ENCODE results near the gene MAP2K4.

MAP2K4 gene

DNA sequence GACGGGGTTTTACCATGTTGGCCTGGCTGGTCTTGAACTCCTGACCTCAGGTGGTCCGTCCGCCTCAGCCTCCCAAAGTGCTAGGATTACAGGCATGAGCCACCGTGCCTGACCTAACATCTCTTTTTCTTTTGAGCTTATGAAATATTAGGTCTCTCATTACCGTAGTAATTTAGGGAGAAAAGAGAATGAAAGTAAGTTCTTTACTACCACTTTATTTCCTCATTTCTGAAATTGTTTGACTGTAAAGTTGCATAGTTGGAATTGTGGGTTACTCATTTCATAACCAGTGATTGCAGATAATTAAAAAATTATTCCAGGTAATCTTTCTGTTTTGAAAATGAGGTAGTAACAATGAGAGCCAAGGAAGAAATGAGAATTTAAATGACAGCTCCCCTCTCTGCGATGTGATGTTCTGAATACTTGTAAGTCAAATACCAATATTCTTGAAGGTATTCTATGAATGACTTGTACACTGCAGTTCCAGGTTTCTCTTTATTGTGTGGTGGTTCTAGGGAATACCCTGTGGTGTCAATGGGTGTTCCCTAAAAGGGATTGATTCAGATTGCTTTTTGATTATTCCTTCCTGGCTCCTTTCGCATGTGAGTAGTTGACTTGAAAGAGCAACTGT lies 28.3 kb downstream of the MAP2K4 start:
- H3K4me3 ChIP-seq (replicated peaks; ENCODE audit: low read depth, low read length) = no peak overlapping the region
- DNase-seq (ENCODE audit: extremely low read depth, low read depth) = no peak
- TF ChIP-seq, protein P1, sequence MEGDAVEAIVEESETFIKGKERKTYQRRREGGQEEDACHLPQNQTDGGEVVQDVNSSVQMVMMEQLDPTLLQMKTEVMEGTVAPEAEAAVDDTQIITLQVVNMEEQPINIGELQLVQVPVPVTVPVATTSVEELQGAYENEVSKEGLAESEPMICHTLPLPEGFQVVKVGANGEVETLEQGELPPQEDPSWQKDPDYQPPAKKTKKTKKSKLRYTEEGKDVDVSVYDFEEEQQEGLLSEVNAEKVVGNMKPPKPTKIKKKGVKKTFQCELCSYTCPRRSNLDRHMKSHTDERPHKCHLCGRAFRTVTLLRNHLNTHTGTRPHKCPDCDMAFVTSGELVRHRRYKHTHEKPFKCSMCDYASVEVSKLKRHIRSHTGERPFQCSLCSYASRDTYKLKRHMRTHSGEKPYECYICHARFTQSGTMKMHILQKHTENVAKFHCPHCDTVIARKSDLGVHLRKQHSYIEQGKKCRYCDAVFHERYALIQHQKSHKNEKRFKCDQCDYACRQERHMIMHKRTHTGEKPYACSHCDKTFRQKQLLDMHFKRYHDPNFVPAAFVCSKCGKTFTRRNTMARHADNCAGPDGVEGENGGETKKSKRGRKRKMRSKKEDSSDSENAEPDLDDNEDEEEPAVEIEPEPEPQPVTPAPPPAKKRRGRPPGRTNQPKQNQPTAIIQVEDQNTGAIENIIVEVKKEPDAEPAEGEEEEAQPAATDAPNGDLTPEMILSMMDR (IDR thresholded peaks at IDR 0.05; ENCODE audit: low read depth, low read length, missing control alignments) = no peak

DNA sequence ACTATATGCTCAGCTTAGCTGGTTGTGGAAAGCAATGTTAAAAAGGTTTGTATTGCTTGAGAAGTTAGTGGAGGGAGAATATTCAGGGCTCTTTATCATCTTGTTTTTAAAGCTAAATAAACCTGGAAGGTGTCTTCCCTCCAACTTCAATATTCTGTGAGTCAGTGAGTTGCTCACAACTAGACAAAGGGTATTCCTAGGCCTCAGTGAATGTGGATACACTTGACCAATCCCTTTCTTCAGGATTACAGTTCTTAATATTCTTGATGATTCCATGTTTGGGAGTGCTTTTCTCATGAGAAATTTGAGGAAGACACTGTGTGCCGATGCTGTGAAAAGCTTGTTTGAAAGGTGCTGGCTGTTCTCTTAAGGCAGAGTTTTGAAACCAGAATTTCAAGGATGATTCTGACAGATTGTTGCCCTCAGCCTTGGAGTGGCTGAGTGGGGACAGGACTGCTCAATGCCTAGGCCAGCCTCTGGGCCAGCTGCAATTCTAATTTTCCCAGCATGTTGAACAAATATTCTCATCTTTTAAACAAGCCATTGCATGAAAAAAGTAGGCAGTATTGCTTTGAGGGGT lies 30.1 kb downstream of the MAP2K4 start:
- TF ChIP-seq, protein P1 (IDR thresholded peaks at IDR 0.05; ENCODE audit: low read depth, low read length, missing control alignments) = no peak
- no peak overlapping the region for H3K4me3 ChIP-seq (replicated peaks; ENCODE audit: low read depth, low read length)

DNA sequence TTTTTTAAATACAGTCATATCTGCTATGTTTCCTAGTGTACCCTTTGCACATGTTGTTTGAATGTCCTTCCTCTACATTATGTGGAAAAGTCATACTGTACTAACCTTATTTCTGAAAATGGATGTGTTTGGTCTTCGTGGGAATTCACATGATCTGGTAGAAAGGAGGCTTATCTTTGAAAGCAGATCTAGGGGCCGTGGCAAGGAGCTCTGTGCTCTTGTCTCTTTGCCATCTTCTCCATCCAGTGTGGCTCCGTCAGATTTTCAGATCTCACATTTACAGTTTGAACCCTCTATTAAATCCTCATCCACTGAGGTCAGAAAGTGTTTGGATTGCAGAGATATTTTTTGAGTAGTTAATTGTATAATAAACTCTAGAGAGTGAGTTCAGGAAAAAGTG lies 32.9 kb downstream of the MAP2K4 start:
- H3K4me3 ChIP-seq (replicated peaks; ENCODE audit: low read depth, low read length) = no peak overlapping the region
- DNase-seq (ENCODE audit: extremely low read depth, low read depth) = no peak
- TF ChIP-seq, protein P1 (IDR thresholded peaks at IDR 0.05; ENCODE audit: low read depth, low read length, missing control alignments) = no peak

More for the DNA sequence above, 30.1 kb downstream of the MAP2K4 start:
- DNase-seq (ENCODE audit: extremely low read depth, low read depth) = no peak

DNA sequence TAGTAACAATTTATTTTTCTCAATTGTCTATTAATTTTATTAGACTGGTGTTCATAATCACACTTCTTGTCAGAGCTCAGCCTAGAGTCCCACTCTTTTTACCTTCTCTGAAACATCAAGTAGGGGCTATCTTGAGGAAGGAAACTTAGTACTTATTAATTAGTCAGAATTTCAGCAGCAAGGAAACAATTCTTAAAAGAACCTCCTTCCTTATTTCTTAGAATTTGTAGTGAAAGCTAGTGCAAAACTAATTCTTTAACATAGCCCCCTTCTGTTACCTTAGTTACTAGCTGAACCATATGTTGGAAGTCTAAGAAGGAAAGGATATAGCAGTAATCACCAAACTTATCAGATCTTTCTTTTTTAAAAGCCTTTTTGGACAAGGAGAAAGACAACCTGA lies 35.2 kb downstream of the MAP2K4 start:
- TF ChIP-seq, protein P1 (IDR thresholded peaks at IDR 0.05; ENCODE audit: low read depth, low read length, missing control alignments) = no peak
- H3K4me3 ChIP-seq (replicated peaks; ENCODE audit: low read depth, low read length) = no peak overlapping the region
- no peak for DNase-seq (ENCODE audit: extremely low read depth, low read depth)

DNA sequence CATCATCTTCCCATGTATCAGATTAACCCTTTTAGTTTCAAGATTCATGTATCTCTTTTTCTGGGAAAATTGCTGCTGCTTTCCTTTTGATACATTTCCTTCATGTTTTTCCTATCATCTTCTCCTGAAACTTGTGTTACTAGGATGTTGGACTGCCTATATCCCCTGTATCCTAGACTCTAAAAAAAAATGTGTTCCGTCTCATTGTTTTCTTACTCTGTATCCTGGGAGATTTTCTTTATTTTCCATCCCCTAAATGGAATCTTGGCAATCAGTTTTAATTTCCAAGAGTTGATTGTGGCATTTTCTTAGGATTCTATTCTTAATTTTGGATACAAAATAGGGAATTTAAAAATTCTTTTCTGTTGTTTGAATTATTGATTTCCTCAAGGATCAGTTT lies 36.8 kb downstream of the MAP2K4 start:
- TF ChIP-seq, protein P1 (IDR thresholded peaks at IDR 0.05; ENCODE audit: low read depth, low read length, missing control alignments) = no peak
- no peak for DNase-seq (ENCODE audit: extremely low read depth, low read depth)
- H3K4me3 ChIP-seq (replicated peaks; ENCODE audit: low read depth, low read length) = no peak overlapping the region

DNA sequence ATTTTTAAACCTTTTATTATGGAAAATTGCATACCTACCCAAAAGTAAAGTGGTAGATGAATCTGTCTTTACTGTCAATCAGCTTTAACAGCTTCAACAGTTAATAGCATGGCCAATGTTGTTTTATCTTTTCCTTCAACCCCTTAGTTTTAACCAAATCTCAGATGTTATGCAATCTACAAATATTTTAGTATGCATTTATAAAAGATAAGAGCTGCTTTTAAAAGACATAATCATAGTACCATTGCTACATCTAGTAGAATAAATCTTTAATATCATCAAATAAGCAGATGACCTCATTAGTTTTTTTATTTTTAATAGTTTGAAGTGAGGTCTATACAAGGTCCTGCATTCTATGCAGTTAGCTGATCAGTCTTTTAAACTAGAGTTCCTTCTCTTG lies 37.9 kb downstream of the MAP2K4 start:
- no peak overlapping the region for H3K4me3 ChIP-seq (replicated peaks; ENCODE audit: low read depth, low read length)
- no peak for DNase-seq (ENCODE audit: extremely low read depth, low read depth)
- TF ChIP-seq, protein P1 (IDR thresholded peaks at IDR 0.05; ENCODE audit: low read depth, low read length, missing control alignments) = no peak

Data from HFF-Myc (cell line).